Thymus (tissue), 11 donors: ENCODE measurements around the gene MACROD2. TPM values are rescaled to one million over a fixed set of nuclear protein-coding genes. Genes with fewer than 3 reads are reported as not detected.

ENCODE experiments used
- DNase-seq, 9 donors: peaks; one replicate each; pipeline ENCODE4 v3.0.0-alpha.2; 2013; ENCODE audit warnings: low spot score in 9 of 9, low read depth in 6 of 9, missing footprints in 1 of 9
- H3K27ac ChIP-seq, 2 donors: one replicate each; pipeline ENCODE4 v1.5.1; 2013; ENCODE audit warnings: control low read depth in 1 of 2, low read depth in 1 of 2, low read length in 1 of 2, mild to moderate bottlenecking in 1 of 2, moderate library complexity in 1 of 2
- H3K27me3 ChIP-seq, 2 donors: one replicate each; pipeline ENCODE4 v1.5.1; 2013; ENCODE audit warnings: low read length in 1 of 2; ENCODE audit not compliant: control insufficient read depth in 2 of 2, insufficient read depth in 1 of 2
- H3K36me3 ChIP-seq, 2 donors: one replicate each; pipeline ENCODE4 v1.5.1; 2013; ENCODE audit warnings: low read length in 1 of 2, mild to moderate bottlenecking in 1 of 2, moderate library complexity in 1 of 2; ENCODE audit not compliant: control insufficient read depth in 2 of 2, insufficient read depth in 2 of 2
- H3K4me1 ChIP-seq, 2 donors: one replicate each; pipeline ENCODE4 v1.5.1; 2013; ENCODE audit warnings: low read length in 2 of 2; ENCODE audit not compliant: control insufficient read depth in 2 of 2, insufficient read depth in 2 of 2
- H3K4me3 ChIP-seq, 2 donors: one replicate each; pipeline ENCODE4 v1.5.1; 2013; ENCODE audit warnings: low read length in 2 of 2, control low read depth in 1 of 2, mild to moderate bottlenecking in 1 of 2
- H3K9me3 ChIP-seq, 2 donors: one replicate each; pipeline ENCODE4 v1.5.1; 2013; ENCODE audit warnings: low read length in 1 of 2, mild to moderate bottlenecking in 1 of 2; ENCODE audit not compliant: control insufficient read depth in 2 of 2, insufficient read depth in 1 of 2
- WGBS: extraction: QIAGEN DNeasy Blood & Tissue Kit; methylation state at CpG from one replicate; pipeline ENCODE4 v1.1.7; 2013; 5-methylcytosine and 5-hydroxymethylcytosine counted together
- polyA plus RNA-seq: library from polyadenylated mRNA; stranded (reverse); fragments of 200-250 nt; gene quantifications from one replicate; pipeline ENCODE4 v1.2.3, GENCODE V29; 2013
- total RNA-seq: library from RNA; stranded (reverse); fragments of 120-200 nt; gene quantifications from one replicate; pipeline ENCODE4 v1.2.4, GENCODE V29; 2013
- donor health status: healthy.

The MACROD2 gene
- total and polyA plus RNA-seq, 2 donors = 1.6 to 4.2 TPM

GRCh38 chr20:14950633-14951032 lies 955.3 kb downstream of the MACROD2 start:
- no peak overlapping the region for H3K4me3 ChIP-seq
- no peak overlapping the region for H3K27ac ChIP-seq
- 98% methylated on average over 1 of the region's 1 CpG for WGBS
- no peak for DNase-seq
- H3K27me3 ChIP-seq = no peaks in the 10 kb centered on the region
- H3K4me1 ChIP-seq = no peaks in the 10 kb centered on the region
- H3K36me3 ChIP-seq = no peaks in the 10 kb centered on the region
- no peaks in the 10 kb centered on the region for H3K9me3 ChIP-seq

GRCh38 chr20:14951105-14951504 lies 955.8 kb downstream of the MACROD2 start:
- no peak overlapping the region for H3K4me3 ChIP-seq
- H3K27ac ChIP-seq = no peak overlapping the region
- no peaks in the 10 kb centered on the region for H3K9me3 ChIP-seq
- no peaks in the 10 kb centered on the region for H3K27me3 ChIP-seq
- no peaks in the 10 kb centered on the region for H3K4me1 ChIP-seq
- WGBS = 97% methylated on average over 1 of the region's 1 CpG
- no peak for DNase-seq
- no peaks in the 10 kb centered on the region for H3K36me3 ChIP-seq

- H3K27me3 ChIP-seq = no peaks in the 10 kb centered on the region
- no peaks in the 10 kb centered on the region for H3K9me3 ChIP-seq
- H3K4me3 ChIP-seq = no peak overlapping the region
- no peak overlapping the region for H3K27ac ChIP-seq
- no peak for DNase-seq
- H3K4me1 ChIP-seq = no peaks in the 10 kb centered on the region
- H3K36me3 ChIP-seq = no peaks in the 10 kb centered on the region
- 84% methylated on average over 3 of the region's 3 CpGs for WGBS
Measured at GRCh38 chr20:14951707-14952418, 956.5 kb downstream of the MACROD2 start.

- Histone ChIP-seq H3K36me3 (no peaks in the 10 kb centered on the region), H3K27me3 (no peaks in the 10 kb centered on the region), H3K4me3 (no peak overlapping the region), H3K9me3 (no peaks in the 10 kb centered on the region), H3K27ac (no peak overlapping the region), H3K4me1 (no peaks in the 10 kb centered on the region)
- WGBS = 93% methylated on average over 2 of the region's 2 CpGs
- DNase-seq = peak in 4 of 9 donors; percentile 9 to 41 (median 18)
Measured at GRCh38 chr20:14953736-14954135, 958.4 kb downstream of the MACROD2 start.

- Histone ChIP-seq H3K27me3 (no peaks in the 10 kb centered on the region), H3K36me3 (no peaks in the 10 kb centered on the region), H3K4me3 (no peak overlapping the region), H3K9me3 (no peaks in the 10 kb centered on the region), H3K4me1 (no peaks in the 10 kb centered on the region), H3K27ac (no peak overlapping the region)
- WGBS = 84% methylated on average over 4 of the region's 4 CpGs
- DNase-seq = peak in 4 of 9 donors; percentile 4 to 55 (median 24)
Measured at GRCh38 chr20:14955399-14955798, 960.1 kb downstream of the MACROD2 start.

- Histone ChIP-seq H3K4me3 (no peak overlapping the region), H3K9me3 (no peaks in the 10 kb centered on the region), H3K4me1 (no peaks in the 10 kb centered on the region), H3K27me3 (no peaks in the 10 kb centered on the region), H3K36me3 (no peaks in the 10 kb centered on the region), H3K27ac (no peak overlapping the region)
- no peak for DNase-seq
- 74% methylated on average over 3 of the region's 3 CpGs for WGBS
Measured at GRCh38 chr20:14956026-14956425, 960.7 kb downstream of the MACROD2 start.

GRCh38 chr20:14956538-14956937 lies 961.2 kb downstream of the MACROD2 start:
- Histone ChIP-seq H3K27ac (no peak overlapping the region), H3K9me3 (no peaks in the 10 kb centered on the region), H3K27me3 (no peaks in the 10 kb centered on the region), H3K36me3 (no peaks in the 10 kb centered on the region), H3K4me3 (no peak overlapping the region), H3K4me1 (no peaks in the 10 kb centered on the region)
- WGBS = 79% methylated on average over 5 of the region's 5 CpGs
- DNase-seq = no peak

GRCh38 chr20:14957402-14957801 lies 962.1 kb downstream of the MACROD2 start:
- 95% methylated on average over 4 of the region's 4 CpGs for WGBS
- Histone ChIP-seq H3K36me3 (no peaks in the 10 kb centered on the region), H3K9me3 (no peaks in the 10 kb centered on the region), H3K27me3 (no peaks in the 10 kb centered on the region), H3K4me3 (no peak overlapping the region), H3K27ac (no peak overlapping the region), H3K4me1 (no peaks in the 10 kb centered on the region)
- DNase-seq = no peak

- Histone ChIP-seq H3K4me3 (no peak overlapping the region), H3K9me3 (no peaks in the 10 kb centered on the region), H3K36me3 (no peaks in the 10 kb centered on the region), H3K27ac (no peak overlapping the region), H3K4me1 (no peaks in the 10 kb centered on the region), H3K27me3 (no peaks in the 10 kb centered on the region)
- no peak for DNase-seq
Measured at GRCh38 chr20:14958626-14959025, 963.3 kb downstream of the MACROD2 start.
